ENCODE measurements around the gene TMC1. TPM values are rescaled to one million over a fixed set of nuclear protein-coding genes. Genes with fewer than 3 reads are reported as not detected.
A peak's percentile ranks its signal among the peaks of the same experiment; 100 is the strongest.
"Not testable (repeated sequence)": the region's sequence is repeated elsewhere in the genome, so short reads cannot be mapped to it uniquely, and the experiment has no call there.

Gene TMC1
- total and polyA plus RNA-seq, 12 donors, result 0.01 to 0.67 (median 0.43) TPM; not detected in 6

- Histone ChIP-seq H3K4me1 (peaks cover 0 to 7% (median 0%) of the 10 kb centered on the region in 9 donors), H3K27me3 (no peaks in the 10 kb centered on the region), H3K36me3 (no peaks in the 10 kb centered on the region), H3K27ac (no peak overlapping the region), H3K4me3 (no peak overlapping the region), H3K9me3 (no peaks in the 10 kb centered on the region)
- no peak for ATAC-seq
- intact Hi-C loops (cut with DNase I), result no loop called here
- 72 to 89% methylated on average over 1 of the region's 1 CpG for WGBS, 2 donors
- TF ChIP-seq CTCF (IDR thresholded peaks at IDR 0.05), result no peak
- no peak for DNase-seq
Observed at GRCh38 chr9:72509053-72509452, 12.4 kb upstream of the TMC1 start.

DNA sequence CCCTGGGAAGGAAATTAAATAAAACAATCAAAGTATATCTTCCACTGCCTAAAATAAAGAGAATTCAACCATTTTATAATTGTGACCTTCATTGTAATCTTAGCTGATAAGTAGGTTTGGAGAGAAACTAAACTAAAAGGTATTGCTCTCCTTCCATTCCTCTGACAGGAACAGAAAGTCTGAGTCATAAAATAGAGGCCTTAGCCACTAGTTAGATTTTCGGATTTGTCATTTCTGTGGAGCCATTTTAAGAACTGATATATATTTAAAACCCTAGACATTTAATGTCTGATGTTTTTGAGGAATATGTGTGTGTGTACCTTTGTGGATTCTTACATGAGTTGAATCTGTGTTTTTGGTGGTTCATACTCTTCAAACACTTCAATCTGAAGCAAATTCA lies 11.8 kb upstream of the TMC1 start:
- no peak for ATAC-seq
- TF ChIP-seq CTCF (IDR thresholded peaks at IDR 0.05), result no peak
- Histone ChIP-seq H3K9me3 (no peaks in the 10 kb centered on the region), H3K4me3 (no peak overlapping the region), H3K4me1 (peaks cover 0 to 7% (median 0%) of the 10 kb centered on the region in 9 donors), H3K36me3 (no peaks in the 10 kb centered on the region), H3K27ac (no peak overlapping the region), H3K27me3 (no peaks in the 10 kb centered on the region)
- intact Hi-C loops (cut with DNase I), result no loop called here
- DNase-seq, result no peak
- WGBS, 2 donors, result 73 to 75% methylated on average over 1 of the region's 1 CpG

GRCh38 chr9:72521011-72521410 lies 397 bp upstream of the TMC1 start:
- intact Hi-C loops (cut with DNase I), result loop anchor here in 3 of 10 donors (10.0 kb wide), 2 partner anchors 54 to 156 kb away; partner anchors contain the start of gene ZFAND5 (in 2 of the 3)
- ATAC-seq, H3K9me3 ChIP-seq, H3K4me3 ChIP-seq, H3K27ac ChIP-seq, H3K36me3 ChIP-seq, DNase-seq, H3K27me3 ChIP-seq: not testable (repeated sequence)
- WGBS, 2 donors, result 98 to 99% methylated on average over 9 of the region's 9 CpGs
- H3K4me1 ChIP-seq, result peaks cover 0 to 21% (median 2%) of the 10 kb centered on the region in 9 donors

DNA sequence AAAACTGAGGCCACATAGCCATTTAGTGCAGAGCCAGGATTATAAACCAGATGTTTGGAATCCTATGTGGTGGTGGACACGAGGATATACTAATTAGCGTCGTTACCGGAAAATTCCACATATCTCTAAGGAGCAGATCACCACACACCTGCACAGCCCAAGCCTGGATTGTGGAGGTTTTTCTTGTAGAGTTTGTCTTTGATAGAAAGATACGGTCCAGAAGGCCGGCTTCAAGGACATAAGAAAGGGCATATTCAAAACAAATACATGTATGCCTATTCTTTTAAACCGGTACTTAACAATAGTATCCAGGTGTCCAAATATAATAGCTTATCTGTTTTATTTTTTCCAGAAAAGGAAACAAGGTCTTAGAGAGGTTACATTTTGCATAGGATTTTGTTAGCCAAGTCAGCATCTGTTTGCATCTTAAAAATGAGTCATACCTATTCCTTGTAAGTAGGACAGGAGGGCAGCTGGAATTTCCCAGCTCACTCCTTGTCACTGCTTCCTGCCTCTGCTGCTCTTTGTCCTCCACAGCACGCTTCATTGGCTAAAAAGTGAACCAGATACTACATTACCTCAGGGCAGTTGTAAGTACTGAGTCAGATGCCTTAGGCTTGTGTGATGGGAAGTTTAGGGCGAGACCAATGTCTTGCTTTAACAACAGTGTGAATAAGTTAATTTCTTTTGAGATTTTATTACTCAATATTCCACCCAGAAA lies 3.6 kb downstream of the TMC1 start:
- WGBS, 2 donors, result 65 to 74% methylated on average over 9 of the region's 9 CpGs
- ATAC-seq (peak; percentile 53 to 86 (median 78)), DNase-seq (peak in 1 of 2 donors; percentile 33)
- intact Hi-C loops (cut with DNase I), result loop anchor here in 5 of 10 donors (5.0 to 10.0 kb wide), 4 partner anchors 42 to 160 kb away; partner anchors contain the start of gene ZFAND5 (in 2 of the 5)
- Histone ChIP-seq H3K27ac (peak overlapping the region in 8 of 10 donors; percentile 21 to 80 (median 46)), H3K4me3 (no peak overlapping the region), H3K36me3 (no peaks in the 10 kb centered on the region), H3K27me3 (no peaks in the 10 kb centered on the region), H3K4me1 (peaks cover 0 to 36% (median 18%) of the 10 kb centered on the region in 9 donors), H3K9me3 (no peaks in the 10 kb centered on the region)
- TF ChIP-seq CTCF (IDR thresholded peaks at IDR 0.05), result no peak
